NCI-H345 treated with DMSO at 0.1 percent for 48 hours (cell line): ENCODE data around the gene CYTH4.

ENCODE experiments used
- DNase-seq: peaks from one replicate; lab custom pipeline; 2025; ENCODE audit not compliant: unreplicated experiment; lab: John Stamatoyannopoulos, UW

The CYTH4 gene

DNA sequence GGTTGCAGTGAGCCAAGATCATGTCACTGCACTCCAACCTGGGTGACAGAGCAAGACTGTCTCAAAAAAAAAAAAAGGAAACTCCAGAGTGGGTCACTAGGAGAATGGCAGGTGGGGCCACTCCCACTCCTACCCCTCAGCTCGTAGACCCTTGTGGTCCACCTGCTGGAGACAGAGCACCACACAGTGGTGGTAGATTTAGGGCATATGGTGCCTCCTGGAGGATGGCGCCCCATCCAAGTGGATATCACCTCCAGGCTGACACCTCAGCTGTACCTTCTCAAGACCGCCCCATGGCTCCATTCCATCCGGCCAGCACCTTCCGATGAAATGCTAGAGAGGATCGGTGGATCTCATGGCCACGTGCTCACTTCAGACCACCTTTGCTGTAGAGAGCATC, 6.2 kb downstream of the CYTH4 start:
- no peak for DNase-seq

DNA sequence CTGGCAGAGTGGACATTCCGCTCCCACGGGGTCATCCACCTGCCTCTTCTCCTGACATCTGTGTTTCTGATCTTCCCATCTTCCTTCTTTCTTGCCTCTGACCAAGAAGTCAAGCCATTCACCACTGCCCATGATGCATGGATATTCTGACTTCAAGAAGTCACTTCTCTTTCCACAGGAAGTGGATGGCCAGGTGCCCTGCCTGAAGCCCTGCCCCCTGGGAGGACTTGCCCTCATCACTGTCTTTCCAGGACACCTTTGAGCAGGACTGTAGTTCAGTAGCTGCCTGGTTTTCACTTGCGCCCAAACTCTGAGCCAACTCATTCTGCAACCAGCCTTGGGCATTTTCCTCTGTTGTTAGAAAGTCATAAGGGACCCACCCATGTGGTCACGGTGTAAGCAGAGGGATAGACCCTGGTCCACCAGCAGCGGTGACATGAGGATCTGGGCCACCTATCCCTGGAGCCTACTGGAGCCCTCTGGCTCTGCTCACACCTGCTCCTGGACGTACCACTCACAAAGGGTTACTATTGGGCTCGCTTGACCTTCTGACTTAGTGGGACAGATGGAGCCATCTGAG, 6.9 kb downstream of the CYTH4 start:
- DNase-seq, result no peak

DNA sequence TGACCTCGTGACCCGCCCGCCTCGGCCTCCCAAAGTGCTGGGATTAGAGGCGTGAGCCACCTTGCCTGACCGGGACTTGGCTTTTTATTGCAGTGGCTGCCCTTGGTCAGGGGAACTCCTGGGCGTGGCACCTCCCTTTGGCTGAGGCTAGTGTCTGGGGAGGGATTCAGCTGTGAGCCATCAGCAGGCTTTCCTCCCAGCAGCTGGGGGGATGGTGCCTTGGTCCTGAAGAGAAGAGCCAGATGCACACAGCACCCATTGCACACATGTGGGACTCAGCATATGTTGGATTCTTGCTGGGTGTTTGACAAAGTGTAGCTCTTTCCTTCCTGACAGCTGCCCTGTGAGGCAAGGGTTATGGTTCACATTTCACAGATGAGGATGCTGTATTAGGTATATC, 8.4 kb downstream of the CYTH4 start:
- DNase-seq, result no peak

DNA sequence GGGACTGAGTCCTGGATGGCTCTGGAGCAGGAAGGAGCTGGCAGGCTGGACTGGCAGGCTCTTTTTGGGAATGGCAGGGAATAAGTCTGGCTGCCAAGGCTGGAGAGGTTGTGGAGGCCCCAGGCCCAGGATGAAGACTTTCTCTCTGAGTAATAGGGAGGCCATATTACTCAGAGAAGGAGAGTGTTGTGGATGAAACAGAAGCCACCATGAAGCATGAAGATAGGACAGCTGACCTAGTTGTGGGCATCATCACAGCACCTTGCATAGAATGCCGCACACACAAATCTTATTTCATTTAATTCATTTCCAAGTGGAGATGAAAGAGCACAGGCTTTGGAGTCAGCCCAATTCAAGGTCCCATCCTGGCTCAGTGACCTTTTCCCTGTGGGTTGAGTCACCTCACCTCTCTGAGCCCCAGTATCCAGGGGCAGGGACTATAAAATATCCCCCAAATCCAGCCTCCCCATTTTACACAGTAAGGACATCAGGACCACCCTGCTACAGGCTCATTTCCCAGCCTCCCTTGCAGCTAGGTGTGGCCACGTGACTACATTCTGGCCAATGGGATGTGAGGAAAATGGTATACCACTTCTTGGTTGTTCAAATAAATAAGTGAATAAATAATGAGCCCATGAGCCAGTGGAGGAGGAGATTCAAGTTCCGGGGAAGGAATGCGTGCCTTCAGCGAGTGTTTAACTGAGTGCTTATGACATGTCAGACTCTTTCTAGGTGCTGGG, 9.4 kb downstream of the CYTH4 start:
- DNase-seq, result no peak

DNA sequence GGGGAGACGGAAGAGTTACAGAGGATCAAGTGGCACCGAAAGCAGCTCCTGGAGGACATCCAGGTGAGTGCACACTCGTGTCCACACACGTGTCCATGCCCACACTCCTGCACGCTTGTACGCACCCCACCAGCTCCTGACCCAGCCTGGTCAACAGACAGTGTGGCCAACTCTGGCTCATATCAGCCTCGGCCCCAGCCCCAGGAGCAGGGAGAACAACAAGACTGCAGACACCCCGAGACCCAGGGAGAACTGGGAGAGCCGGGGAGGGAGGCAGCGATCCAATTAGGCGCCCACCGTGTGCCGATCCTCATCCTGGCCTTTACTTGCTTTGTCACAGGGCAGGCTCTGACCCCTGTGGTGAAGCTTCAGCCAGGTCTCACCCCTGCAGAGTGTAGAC, 10.3 kb downstream of the CYTH4 start:
- DNase-seq, result no peak

DNA sequence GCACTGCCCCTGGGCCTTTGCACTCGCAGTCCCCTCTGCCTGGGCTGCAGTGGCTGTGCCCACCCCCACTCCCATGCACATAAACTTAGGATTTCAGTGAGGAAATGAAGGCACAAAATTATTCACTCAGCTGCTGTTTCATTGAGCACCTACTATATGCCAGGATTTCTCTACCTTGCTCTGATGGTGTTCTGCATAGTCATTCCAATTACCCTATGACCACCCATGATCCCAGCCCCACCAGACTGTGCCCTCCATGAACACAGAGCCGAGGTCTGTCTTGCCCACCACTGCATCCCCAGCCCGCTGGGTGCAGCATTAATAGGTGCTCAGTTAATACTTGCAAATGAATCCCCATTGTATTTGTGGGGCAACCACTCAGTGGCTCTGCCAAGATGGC, 10.9 kb downstream of the CYTH4 start:
- no peak for DNase-seq

DNA sequence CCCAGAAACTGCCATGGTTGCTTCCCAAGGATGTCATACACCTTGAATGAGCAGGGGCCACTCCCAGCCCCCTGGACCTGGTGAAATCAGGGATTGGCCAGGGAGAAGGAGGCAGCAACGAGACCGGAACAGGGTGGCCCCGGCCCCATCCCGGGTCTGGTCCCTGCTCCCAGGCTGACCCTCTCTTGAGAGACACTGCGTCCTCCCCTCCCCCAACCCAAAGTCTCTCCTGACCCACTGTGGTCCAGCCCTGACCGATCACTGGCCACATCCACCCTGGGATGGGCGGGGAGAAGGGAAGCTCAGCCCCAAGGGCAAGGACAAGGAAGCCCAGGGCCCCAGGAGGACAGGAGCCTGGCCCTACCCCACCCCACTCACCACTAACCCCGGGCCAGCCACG, 12.4 kb downstream of the CYTH4 start:
- DNase-seq, result no peak

DNA sequence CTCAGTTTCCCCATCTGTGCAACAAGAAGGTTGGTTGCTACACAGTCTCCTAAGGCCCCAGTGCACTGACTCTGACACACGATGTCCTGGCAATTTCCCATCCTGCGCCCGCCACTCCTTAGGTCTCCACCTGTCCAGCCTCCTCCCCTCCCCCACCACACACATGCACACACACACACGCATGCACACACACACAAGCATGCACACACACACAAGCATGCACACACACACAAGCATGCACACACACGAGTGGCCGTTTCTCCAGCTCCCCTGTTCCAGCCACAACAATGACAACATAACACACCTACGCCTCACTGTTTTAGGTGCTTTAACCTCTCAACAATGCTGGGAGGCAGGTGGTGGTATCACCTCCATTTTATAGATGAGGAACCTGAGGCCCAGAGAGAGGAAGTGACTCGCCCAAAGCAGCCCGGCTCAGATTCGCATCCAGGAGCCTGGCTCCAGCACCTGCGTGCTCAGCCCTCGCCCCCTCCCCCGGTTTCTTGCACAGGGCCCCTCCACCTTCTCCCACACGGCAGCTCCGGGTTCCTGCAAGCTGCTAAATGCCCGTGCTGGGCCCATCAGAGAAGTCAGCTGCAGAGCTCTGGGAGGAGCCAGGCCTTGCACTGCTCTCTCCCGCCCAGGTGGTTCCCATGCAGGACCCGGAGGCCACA, 13.0 kb downstream of the CYTH4 start:
- DNase-seq, result no peak

DNA sequence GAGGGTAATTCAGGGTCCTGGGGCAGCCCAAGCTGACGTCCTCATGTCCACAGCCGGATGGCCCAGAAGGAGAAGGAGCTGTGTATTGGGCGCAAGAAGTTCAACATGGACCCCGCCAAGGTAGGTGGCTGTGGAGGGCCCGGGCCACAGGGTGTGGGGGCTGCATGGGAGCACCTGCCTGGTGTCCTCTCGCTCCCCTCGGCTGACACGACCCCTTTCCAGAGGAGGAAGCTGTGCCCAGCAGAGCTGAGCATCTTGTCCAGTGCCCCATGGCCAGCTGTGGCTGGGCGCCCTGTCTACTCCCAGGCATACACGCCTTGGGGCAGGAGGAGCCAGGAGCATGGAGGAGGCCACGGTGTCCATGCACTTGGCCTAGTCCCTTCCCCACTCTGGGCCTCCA, 13.6 kb downstream of the CYTH4 start:
- no peak for DNase-seq

DNA sequence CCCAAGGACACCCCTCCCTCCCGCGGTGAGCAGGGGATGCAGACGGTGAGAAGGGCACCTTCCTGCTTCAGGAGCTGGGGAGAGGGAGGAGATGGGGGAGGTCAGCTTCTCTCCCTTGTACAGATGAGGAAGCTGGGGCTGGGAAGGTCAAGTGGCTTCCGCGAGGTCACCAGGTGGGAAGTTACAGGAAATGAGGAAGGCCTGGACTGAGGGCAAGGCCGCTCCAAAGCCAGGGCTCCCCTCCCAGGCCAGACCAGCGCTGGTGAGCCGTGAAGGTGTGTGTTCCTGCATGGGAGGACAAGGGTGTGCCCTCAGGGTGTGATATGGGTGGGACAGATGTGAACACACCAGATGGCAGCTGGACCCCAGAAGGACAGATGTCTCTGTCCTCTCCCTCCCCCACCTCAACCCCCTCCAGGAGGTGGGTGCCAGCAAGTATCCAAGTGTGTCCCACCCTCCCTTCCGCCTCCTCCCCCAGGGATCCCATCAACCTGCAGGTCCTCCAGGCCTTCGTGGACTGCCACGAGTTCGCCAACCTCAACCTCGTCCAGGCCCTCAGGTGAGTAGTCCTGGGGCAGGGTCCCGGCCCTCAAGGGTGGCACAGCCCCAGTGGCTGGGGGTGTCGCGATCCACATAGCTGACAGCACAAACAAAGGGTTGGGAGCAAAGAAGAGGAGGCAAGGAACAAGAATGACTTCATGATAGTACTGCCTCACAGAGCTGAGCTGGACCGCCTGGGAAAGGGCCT, 16.6 kb downstream of the CYTH4 start:
- no peak for DNase-seq

DNA sequence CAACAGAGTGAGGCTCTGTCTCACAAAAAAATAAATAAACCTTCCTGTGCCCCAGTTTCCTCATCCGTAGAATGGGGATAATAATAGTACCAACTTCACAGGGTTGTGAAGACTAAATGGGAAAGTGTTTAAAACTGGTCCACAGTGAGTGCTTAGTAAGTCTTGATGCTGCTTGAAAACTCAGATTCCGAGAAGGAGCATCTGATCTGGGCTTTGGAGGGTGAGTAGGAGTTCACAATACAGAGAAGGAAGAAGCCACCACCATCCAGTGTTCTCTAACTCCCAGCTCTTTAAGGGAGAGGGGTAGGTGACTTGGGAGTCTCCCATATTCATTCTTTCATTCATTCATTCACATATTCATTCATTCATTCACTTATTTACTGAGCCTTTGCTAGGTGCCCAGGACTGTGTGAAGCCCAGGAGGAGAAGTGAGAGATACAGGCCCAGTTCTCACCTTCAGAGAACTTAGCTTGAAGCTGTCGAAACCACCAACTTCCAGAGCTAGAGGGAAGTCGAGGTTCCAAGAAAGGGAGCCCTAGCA, 17.7 kb downstream of the CYTH4 start:
- no peak for DNase-seq

DNA sequence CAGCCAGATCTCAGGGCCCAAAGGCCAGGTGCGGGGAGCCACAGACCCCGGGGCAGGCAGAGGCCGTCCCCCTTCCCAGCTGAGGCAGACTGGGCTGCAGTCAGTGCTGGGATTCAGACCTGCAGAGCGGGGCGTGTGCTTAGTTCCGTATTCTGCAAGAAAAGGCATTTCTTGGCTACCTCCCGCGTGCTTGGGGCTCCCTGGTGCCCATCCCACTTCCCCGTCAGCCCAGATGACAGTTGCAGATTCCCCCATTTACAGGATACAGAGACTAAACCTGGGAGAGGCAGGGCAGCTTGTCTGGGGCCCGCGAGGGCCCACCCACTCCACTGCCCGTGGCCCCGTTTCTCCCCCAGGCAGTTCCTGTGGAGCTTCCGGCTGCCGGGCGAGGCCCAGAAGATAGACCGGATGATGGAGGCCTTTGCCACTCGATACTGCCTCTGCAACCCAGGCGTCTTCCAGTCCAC, 18.3 kb downstream of the CYTH4 start:
- DNase-seq, result no peak

DNA sequence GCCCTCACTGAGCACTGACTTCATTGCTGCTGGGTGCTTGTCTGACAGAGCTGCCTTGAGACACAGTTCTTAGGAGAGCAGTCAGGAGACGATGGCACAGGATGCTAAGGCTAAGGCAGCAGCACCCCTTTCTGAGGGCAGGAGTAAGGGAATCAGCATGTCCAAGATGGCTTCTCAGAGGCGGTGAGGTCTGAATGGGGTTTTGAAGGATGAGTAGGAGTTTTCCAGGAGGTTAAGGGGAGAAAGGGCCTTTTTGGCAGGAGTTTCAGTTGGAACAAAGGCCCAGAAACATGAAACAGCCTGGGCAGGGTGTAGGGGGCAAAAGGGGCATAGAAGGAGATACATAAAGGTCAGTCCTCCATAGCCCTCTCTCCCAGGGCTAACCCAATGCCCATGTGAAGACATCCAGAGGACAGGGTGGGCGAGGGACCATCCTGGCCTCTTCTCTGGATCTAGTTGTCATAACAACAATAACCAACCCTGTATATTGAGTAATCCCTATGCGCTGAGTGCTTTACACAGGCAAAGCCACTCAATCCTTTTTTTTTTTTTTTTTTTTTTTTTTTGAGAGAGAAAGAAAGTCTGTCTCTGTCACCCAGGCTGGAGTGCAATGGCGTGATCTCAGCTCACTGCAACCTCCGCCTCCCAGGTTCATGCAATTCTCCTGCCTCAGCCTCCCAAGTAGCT, 19.0 kb downstream of the CYTH4 start:
- no peak for DNase-seq

DNA sequence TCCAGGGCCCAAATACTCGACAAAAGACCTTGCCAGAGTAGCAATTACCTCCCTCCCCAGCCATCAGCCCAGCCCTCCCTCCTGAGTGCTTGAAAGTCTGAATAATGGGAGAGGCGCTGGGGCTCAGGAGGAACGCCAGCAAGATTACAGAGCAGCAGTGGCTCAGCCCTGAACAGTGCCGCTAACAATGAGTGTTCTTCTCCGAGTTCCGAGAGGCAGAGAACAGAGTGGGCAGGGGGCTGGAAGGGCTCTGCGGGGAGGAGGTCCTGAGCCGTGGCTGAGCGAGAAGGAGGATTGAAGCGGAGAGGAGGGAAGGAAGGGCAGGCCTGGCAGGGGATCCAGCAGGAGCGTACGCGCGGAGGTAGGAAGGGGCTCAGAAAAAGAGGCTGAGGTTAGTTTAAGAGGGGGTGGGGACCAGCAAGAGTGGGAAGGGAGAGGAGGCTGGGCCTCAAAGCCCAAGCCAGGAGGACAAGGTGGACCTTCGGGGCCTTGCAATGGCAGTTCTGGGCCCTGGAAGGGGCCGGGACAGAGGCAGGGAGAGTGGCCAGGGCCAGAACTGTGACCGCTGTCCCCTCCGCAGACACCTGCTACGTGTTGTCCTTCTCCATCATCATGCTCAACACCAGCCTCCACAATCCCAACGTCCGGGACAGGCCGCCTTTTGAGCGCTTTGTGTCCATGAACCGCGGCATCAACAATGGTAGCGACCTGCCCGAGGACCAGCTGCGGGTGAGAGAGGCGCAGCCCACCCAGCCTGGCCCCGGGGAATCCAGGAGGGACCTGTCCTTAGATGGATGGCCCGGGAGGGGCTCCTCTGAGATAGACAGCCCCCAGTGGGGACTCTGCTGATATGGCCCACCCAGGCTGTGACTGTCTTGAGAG, 20.6 kb downstream of the CYTH4 start:
- DNase-seq, result no peak

DNA sequence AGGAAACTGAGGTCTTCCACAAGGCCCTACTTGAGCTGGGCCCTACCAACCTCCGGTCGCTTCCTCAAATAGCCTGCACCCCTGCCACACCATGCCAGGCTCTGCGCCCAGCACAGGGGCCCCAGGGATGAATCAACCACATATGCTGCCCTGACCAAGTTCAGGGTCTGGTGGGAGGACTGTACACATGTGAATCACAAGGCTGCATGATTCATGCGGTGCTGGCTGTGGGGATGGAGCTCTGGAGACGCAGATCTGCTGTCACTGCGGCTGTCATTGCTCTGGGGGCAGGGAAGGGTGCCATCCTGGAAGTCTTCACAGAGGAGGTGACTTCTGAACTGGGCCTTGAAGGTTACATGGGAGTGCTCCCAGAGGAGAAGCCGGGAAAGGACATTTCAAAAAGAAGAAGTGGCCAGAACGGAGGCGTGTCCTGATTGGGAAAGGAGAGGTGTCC, 21.5 kb downstream of the CYTH4 start:
- no peak for DNase-seq

DNA sequence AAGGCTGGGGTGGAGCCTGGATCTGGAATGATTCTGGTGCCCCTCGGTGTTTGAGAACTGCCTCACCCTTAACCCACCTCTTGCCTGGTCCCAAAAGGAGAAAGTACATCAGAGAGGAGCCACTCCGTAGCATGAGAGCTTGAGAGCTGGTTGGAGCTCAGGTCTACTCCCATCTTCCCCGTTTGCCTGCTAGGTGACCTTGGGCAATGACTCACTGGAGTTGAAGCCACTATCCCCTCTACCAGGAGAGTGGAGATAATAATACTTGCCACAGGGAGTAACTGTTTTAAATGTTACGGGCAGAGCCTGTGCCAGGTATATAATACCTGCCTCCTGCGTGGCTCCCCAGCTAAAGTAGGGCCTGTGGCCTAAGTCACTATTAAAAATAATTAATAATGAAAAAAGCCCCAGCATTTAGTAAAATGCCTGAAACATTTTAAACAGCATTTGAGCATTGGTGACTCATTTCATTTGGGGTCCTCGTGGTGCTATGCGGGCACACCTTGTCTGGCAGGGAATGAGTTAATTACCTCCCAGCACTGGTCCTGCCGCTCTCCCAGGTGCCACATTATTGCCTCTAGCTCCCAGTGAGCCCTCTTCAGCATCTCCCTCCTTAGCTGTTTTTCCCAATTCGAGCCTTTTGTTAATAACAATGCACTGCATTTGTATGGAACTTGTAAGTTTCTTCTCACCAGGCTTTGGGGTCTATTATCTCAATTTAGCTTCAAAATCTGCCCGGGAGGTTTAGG, 22.5 kb downstream of the CYTH4 start:
- no peak for DNase-seq

DNA sequence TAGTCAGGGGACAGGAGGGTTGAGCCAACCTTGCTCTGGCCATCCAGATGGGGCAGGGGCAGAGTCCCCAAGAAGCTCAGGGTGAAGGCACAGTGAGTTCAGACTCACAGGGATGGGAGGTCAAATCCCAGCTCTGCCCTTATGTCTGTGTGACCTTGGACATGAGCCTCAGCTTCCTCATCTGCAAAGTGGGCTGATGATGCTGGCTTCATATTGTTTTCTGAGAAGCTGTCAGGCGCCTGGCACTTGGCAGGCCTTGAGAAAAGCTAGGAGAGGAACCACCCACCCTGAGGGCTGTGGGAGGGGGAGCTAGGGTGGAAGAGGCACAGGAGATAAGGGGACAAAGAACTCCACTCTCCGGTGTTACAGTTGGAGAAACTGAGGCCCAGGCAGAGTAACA, 23.6 kb downstream of the CYTH4 start:
- DNase-seq, result no peak

DNA sequence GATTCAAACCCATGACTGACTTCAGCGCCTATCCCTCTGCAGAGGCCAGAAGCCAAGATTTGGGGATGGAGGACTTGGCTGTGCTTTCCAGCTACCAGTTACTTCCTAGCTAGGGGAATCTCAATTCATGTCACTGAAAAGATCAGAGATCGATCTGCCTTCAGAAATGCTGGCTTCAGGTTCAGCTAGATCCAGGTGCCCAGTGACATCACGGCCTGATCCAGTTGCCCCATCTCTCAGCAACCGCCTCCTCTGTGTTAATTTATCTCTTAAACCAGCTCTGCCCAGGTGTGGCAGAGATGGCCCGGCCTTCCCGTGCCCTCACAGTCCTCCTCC, 24.2 kb downstream of the CYTH4 start:
- no peak for DNase-seq
